D721Med (cell line): ENCODE measurements around the gene LSM2.
A peak's percentile ranks its signal among the peaks of the same experiment; 100 is the strongest.
"Not testable (repeated sequence)": the region's sequence is repeated elsewhere in the genome, so short reads cannot be mapped to it uniquely, and the experiment has no call there.

ENCODE experiments used
- DNase-seq: peaks from one replicate; pipeline ENCODE4 v3.0.0; 2011; ENCODE audit warnings: low spot score; ENCODE audit not compliant: insufficient read length
- FAIRE-seq: peaks from 2 replicates; lab custom pipeline; 2011; peaks lifted over from hg19 to GRCh38; lab: Jason Lieb, UNC
- CTCF ChIP-seq: IDR thresholded peaks from 2 replicates; pipeline ENCODE4 v1.5.1; 2012; ENCODE audit warnings: mild to moderate bottlenecking, control low read depth; ENCODE audit not compliant: insufficient read depth; ENCODE audit errors: missing control alignments

LSM2 gene

GRCh38 chr6:31806470-31807272 is at the start of gene LSM2:
Gene LSM2, minus strand, starts transcription at chr6:31806966. Its CDS starts 209 bp downstream, at chr6:31806757.
- peak; percentile 89 for DNase-seq
- no peak for FAIRE-seq
- no peak for TF ChIP-seq CTCF

- not testable (repeated sequence) for DNase-seq, FAIRE-seq
These were observed 45.4 kb upstream of the LSM2 start for GRCh38 chr6:31851980-31852718.

GRCh38 chr6:31851485-31851832 is 44.7 kb upstream of the LSM2 start:
- no peak for TF ChIP-seq CTCF
- DNase-seq (no peak), FAIRE-seq (no peak)

- no peak for FAIRE-seq
- TF ChIP-seq CTCF = no peak
These were observed 44.2 kb upstream of the LSM2 start for GRCh38 chr6:31850765-31851484.

GRCh38 chr6:31847276-31847978 is 40.7 kb upstream of the LSM2 start:
- FAIRE-seq (no peak), DNase-seq (no peak)
- no peak for TF ChIP-seq CTCF

More at GRCh38 chr6:31850765-31851484, 44.2 kb upstream of the LSM2 start:
- no peak for DNase-seq

- no peak for FAIRE-seq
- TF ChIP-seq CTCF = no peak
- DNase-seq = no peak
These were observed 37.7 kb upstream of the LSM2 start for GRCh38 chr6:31844507-31844906.

- FAIRE-seq = no peak
- TF ChIP-seq CTCF = no peak
- DNase-seq = no peak
These were observed 35.3 kb upstream of the LSM2 start for GRCh38 chr6:31842053-31842452.

- DNase-seq, FAIRE-seq: not testable (repeated sequence)
These were observed 33.0 kb upstream of the LSM2 start for GRCh38 chr6:31839779-31840126.
